PC-9 (cell line): ENCODE measurements around the gene MYO1E.

Source experiments
- EZH2 ChIP-seq: fragments of 200-600 bp; sonication (generic); IDR thresholded peaks from 2 replicates; pipeline ENCODE4 v1.8.0; 2017; ENCODE audit warnings: antibody characterized with exemption, low read depth
- TF ChIP-seq, protein P1 (sequence below): fragments of 200-600 bp; sonication (generic); conservative IDR thresholded peaks from 2 replicates; pipeline ENCODE4 v1.6.1; 2017; ENCODE audit warnings: mixed run types, antibody characterized with exemption, mild to moderate bottlenecking, moderate library complexity

DNA sequence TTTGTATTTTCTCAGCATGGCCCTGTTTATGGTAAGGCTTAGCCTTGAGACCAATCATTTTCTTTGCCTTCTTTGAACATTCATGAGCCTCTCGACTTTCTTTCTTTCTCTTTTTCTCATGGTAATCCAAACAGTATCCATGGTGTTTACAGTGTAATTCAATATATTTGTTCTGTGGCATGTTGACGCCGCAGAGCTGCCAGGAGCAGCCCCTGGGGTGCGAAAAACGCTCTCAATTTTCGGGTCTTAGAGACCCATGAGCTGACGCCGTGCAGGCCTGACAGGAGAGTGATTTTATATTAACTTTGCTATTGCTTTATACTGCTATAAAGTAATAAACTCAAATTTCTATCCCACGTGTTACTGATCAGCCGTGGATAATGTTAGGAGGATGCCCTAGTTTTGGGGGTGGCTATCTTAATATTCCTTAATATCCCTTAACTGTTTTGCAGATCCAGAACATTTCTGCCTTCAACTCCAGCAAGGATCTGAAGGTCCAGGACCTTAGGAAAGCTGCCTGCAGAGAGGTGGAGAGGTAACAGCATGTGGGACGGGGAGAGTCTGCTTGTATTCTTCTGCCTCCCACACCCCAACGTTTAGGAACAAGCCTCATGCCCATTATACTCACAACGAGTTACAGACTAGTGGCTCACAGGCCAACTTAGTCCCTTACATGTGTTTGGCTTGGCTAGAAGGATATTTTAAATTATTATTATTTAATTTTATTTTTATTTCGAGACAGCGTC is 29.3 kb upstream of the MYO1E start:
- TF ChIP-seq, protein P1, sequence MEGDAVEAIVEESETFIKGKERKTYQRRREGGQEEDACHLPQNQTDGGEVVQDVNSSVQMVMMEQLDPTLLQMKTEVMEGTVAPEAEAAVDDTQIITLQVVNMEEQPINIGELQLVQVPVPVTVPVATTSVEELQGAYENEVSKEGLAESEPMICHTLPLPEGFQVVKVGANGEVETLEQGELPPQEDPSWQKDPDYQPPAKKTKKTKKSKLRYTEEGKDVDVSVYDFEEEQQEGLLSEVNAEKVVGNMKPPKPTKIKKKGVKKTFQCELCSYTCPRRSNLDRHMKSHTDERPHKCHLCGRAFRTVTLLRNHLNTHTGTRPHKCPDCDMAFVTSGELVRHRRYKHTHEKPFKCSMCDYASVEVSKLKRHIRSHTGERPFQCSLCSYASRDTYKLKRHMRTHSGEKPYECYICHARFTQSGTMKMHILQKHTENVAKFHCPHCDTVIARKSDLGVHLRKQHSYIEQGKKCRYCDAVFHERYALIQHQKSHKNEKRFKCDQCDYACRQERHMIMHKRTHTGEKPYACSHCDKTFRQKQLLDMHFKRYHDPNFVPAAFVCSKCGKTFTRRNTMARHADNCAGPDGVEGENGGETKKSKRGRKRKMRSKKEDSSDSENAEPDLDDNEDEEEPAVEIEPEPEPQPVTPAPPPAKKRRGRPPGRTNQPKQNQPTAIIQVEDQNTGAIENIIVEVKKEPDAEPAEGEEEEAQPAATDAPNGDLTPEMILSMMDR = no peak
- TF ChIP-seq EZH2 = no peak
